C1 segment of cervical spinal cord (tissue), 14 donors: Measurements from ENCODE around the gene C2CD4D.
"Not testable (repeated sequence)": the region's sequence is repeated elsewhere in the genome, so short reads cannot be mapped to it uniquely, and the experiment has no call there.

Experiments
- DNase-seq, 14 donors: peaks; one replicate each; lab custom pipeline; 2025; lab: John Stamatoyannopoulos, UW

Gene C2CD4D

DNA sequence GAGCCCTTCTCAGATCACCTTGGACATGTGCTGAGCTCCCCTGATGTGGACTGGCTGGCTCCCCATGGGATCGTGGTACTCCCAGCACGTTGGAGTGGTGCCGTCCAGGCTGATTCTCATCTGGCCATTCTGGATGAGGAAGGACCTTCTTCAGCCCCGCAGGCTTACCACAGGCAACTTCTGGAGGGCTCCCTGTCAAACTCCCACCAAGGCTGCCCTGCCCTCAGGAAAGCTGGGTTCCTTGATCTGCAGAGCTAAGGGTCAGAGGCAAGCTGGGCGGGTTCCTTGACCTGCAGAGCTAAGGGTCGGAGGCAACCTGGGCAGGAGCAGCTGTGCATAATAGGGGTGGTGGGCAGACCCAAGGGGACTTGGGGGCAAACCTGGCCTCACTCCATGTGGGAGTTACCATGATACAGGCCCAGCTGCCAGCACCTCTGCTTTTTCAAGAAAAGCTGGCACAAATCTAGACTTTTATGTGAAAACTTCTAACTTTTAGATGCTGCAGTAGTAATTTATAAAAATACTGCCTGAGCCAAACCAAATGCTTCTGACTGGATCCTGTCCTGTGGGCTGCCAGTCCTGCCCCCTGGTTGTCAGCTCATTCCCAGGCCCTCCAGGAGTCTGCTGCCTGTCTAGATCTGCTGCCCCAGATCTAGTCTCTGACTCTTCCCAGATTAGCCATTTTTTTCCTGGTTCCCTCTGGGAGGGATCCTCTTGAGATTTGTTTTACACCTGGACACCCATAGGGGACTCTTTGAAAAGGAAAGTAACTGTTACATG lies 19.5 kb upstream of the C2CD4D start:
- DNase-seq: no peak

DNA sequence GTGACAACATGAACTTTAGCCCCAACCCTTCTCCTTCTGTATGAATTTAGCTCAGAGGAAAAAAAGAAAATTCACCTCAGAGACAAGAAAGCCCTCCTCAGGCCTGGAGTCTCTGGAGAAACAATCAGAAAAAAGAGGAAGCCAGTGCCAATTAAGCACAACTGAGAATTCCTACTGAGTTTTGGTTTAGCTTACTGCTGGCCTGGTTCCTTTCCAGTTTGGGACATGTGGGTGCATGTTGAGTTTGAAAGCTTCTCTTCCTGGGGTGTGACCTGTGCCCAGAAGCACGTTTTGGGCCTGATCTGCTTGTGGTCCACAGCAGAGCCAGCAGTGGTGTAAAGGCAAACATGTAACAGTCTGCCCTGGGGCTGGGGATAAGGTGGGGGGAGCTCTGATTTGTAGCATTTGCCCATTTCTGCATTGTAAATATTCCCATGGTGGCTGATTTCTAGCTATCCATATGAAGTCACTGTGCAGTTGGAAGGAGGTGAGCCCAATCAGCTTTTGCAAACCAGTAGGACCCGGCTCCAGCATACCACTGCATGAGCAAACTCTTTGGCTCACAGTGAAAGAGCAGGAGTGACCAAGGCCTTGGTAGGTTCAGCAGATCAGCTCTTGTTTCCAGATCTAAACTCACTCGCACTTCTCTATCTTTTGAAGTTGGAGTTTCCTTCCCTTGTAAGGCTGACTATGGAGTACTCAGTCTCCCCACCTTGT lies 18.6 kb upstream of the C2CD4D start:
- no peak for DNase-seq

DNA sequence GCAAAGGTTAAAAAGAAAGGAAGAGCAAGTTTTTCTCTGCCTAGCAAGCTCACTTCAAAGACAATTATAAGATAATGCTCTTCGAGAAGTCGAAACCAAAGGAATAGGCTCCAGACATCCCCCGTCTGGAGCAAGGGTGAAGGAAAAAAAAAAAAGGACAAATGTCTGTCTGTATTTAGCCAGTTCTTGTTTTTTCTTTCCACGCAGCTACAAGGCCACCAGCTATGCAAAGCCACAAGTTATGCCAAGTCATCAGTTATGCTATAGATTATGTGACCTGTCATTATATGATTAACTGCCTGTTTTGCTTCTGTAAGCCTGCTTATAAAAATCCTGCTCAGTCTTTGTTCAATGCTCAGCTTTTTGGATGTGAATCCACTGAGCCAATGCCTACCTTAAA lies 16.3 kb upstream of the C2CD4D start:
- DNase-seq: no peak

DNA sequence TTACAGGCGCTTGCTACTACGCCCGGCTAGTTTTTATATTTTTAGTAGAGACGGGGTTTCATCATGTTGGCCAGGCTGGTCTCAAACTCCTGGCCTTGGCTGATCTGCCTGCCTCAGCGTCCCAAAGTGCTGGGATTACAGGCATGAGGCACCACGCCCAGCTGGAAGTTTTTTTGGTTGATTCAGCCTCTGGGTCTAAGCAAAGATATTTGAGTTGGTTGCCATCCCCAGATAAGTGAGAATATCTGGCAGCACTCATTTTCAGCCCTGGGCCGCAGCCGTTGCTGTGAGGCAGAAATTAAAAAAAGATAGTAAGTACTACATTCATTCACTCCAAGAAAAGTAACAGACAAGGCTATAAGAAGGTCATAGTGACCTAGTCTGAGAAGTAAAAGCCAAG lies 15.9 kb upstream of the C2CD4D start:
- not testable (repeated sequence) for DNase-seq

DNA sequence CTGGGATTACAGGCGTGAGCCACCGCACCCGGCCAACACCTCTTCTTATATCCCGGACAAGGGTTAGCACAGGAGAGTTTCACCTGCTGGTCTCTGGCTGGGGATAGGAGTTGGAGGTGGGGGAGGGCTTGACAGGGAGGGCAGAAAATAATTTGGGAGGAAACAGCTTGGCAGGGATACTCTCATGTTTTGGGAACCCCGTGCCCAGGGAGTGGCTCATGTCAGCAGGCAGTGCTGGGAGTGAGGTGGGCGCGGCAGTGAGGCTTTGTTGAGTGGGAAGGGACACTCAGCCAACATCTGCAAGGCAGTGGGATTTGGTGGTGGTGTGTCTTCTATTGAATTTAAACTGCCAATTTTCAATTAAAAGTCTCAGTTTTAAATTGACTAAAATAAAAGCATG lies 15.0 kb upstream of the C2CD4D start:
- DNase-seq: no peak

DNA sequence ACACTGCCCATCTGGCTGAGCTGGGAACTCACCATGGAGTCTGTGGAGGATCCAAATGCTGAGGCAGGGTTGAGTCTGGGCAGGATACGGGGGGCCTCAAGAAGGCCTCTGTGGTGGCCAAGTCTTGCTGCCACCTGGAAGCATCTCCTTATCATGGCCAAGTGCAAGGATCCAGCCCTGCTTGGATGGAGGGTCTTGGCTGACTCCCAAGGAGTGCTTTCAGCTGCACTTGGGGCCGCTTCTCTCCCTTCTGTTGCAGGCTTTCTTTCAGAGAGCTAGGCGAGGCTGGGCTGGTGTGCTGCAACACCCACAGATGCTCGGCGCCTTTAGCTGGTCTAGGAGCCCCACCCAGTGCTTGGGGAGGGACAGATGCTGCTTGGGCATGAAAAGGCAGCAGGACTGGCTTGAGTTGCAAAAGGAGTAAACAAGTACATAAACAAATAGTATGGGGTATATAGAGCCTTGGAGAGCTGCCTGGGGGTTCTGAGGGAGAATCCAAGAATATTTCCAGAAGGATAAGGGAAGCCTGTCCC lies 13.9 kb upstream of the C2CD4D start, which contains the start of gene THEM5:
Gene THEM5 (minus strand): TSS at position 302 of the 533 bp plus-strand sequence. CDS start 147 bp downstream, at position 155.
- DNase-seq: no peak

DNA sequence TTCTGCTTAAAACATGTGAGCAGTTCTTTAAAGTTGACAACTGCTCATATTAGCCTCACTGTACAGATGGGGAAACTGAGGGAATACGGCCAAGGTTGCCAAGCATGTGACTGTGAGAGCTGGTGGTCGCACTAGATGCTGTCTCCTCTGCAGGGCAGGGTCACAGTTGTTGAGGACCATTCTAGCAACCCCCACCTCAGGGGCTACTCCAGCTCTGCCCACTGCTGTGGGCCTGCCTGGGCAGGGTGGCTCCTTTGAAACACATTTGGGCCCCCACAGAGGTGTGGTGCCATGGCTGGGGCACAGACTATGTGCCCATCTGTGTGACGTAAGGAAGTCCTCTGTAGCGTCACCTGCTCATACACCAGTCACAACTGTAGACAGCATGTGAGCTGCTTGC lies 13.1 kb upstream of the C2CD4D start:
- no peak for DNase-seq

DNA sequence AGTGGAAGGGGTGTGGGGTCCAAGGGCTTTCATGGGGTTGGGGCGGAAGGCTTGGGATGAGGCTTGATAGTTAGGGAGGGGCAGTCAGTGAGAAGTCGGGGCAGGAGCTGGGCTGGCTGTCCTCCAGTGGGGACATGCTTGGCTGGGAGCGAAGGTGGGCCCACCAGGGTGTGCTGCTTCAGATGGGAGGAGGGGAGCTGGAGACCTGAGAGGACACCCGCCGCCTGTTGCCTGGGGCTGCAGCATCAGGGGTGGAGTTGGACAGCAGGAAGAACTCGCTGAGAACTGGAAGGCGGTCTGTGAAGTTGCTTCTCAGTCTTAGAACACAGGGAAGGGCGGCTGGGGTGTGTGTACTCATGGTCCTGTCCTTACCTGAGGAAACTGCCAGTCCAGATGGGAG lies 12.3 kb upstream of the C2CD4D start:
- DNase-seq: no peak

DNA sequence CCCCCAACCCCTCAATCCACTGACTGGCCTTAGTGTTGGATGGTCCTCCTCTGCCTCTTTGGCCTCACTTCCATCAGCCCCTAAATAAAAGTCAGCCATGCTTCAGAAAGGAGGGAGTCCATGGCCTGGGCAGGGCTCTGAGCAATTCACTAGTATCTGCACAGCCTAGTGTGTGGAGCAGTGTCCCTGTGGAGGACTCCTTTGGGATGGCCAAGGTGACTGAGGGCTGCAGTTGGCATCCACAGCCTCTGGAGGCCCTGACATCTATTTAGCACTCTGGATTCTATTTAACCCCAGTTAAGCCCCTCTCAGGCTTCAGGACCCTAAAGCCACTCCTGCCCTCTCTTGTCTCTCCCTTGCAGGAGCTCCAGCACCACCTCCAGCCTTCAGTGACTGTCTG lies 10.3 kb upstream of the C2CD4D start:
- DNase-seq: no peak

DNA sequence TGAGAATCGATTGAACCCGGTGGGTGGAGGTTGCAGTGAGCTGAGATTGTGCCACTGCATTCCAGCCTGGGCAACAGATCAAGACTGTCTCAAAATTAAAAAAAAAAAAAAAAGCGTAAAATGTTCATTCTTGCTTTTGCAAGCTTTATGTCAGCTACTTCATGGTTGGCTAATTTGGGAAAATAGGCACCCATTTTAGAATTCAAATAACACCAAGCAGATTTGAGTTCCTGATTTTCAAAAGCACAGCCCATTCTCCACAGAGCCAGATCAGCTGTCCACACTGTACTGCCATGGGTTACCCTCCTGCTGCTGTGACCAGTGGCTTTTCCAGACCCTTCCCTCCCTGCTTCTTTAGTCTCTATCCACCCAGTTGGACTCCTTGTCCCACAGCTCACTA lies 9.5 kb upstream of the C2CD4D start:
- no peak for DNase-seq

DNA sequence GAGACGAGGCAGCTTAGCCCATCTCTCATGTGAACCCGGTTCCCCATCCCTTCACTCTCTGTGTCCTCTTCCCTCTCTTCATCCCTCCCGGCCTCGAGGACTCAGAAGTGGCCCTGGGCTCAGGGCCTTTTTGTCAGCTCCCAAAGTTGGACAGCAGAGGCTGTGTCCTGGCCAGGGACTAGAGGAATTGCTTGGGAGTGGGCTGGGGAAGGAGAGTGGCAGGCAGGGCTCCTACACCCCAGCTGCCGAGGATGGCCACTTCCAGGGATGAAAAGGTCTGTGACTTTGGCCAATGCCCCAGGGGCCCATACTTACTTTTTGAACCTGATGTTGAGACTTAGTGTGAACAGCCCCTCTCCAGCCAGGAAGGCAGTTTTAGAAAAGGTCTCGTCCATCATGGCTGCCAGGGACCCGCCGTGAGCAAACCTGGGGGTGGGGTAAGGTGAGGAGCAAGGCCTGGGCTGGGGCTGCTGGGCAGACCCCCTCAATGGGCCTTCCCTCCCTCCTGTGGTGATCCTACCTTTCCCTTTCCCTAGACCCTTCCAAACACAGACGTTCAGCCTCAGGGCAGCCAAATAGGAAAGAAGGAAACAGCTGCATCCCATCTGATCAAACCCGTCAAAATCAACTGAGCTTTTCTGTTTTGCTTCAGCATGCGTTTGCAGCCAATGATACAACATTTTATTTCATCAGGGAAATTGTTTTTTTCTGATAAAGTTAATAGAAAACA lies 8.4 kb upstream of the C2CD4D start:
- no peak for DNase-seq

DNA sequence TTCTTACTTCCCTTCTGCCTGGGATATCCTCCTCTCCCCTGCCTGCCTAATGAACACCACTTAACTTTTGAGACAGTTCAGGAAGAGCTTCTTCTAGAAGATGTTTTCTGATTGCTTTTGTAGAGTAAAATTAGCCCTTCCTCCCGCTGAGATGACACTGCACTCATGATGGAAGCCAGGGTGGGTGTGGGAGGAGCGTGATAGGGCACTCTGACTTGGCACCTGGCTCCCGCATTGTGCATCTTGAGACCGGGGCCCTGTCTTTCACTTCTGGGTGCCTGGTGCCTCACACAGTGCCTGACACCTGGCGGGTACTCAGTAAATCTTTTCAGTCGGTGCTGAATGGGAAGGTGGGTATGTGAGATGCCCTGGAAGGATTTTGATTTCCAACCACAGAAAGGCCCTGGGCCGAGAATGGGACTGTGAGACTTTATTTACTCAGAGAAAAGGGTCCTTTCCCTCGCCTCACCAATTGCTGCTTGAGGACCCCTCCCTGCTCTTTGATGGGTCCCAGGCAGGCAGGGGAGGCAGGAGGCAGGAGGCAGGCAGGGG lies 7.1 kb upstream of the C2CD4D start:
- no peak for DNase-seq

DNA sequence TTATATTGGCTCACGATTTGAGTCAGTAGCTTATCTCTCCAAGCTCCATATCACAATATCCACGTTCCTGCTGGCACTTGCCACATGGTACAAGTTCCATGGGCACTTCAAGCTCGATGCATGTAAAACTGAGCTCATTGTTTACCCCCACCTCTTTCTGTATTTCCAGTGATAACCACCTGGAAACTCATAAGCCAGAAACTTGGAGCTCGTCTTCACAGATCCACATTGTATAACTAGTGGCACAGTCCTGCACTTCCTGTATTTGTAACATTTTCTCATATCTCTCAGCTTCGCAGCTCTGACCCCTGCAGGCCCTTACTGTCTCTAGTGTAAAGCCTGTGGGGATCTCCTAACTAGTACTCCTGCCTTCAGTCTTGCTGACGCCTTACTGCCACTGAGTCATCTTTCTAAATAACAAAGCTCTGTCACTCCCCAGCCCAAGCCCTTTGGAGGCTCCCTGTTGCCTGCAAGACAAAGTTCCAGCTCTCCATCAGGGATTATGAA lies 6.5 kb upstream of the C2CD4D start:
- DNase-seq: no peak

DNA sequence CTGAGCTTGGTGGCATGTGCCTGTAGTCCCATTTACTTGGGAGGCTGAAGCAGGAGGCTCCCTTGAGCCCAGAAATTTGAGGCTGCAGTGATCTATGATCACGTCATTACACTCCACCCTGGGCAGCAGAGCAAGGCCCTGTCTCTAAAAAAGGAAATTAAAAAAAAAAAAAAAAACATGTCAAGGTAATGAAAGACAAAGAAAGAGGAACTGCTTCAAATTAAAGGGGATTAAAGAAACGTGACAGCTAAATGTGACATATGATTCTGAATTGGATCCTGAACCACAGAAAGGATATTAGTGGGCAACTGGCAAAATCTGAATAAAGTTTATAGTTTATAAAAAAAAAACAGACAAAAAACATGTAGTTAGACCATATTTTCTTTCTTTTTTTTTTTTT lies 3.8 kb upstream of the C2CD4D start:
- DNase-seq: no peak

DNA sequence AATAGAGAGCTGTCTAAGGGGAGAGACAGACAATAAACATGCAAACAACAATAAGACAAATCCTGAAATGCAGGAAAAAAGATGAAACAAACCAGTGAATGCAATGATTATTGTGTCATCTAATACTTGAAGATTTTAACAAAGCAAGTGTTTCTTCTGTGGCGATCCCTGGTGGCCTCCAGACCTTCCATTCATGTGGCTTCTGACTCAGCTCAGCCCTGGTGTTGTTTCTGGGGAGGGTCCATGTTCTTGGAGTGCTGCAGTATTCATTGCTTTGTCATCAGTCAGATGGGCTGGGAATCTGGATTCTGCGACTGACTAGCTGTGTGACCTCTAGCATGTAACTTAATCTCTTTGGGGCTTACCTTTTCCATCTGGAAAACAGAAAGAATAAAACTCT lies 1.5 kb upstream of the C2CD4D start:
- peak in 3 of 14 donors; percentile 10 to 43 (median 19) for DNase-seq

DNA sequence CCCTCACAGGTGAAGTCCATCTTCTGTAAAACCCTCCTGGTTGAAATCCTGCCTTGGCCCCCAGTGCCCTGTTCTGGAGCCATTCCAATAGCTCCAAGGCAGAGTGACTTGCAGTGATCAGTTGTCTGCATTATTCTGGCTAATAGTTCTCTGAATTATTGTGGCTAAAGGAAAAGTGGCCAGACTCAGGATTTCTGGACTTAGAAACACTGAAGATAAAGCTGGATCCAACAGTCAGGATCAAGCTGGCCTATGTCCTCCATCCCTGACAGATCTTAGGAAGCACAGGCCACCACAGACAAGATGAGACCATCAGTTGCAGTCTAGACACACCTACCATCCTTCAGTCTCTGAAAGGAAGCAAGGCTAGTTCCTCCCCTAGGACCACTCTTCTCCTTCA lies 801 bp upstream of the C2CD4D start:
- no peak for DNase-seq

DNA sequence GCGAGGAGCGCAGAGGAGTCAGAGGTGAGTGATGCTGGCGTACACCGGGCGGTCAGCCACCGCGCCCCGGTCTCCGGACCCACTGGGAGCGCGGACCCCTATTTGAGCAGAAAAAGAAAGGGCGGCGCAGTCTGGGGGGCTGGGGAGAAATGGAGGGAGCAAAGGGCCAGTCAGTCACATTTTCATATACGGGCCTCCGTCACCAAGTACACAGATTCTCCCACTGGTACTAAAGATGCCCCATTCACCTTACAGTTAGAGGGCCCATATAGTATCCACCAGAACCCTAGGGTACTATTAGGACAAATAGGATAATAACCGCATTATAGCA lies 573 bp downstream of the C2CD4D start:
- no peak for DNase-seq

DNA sequence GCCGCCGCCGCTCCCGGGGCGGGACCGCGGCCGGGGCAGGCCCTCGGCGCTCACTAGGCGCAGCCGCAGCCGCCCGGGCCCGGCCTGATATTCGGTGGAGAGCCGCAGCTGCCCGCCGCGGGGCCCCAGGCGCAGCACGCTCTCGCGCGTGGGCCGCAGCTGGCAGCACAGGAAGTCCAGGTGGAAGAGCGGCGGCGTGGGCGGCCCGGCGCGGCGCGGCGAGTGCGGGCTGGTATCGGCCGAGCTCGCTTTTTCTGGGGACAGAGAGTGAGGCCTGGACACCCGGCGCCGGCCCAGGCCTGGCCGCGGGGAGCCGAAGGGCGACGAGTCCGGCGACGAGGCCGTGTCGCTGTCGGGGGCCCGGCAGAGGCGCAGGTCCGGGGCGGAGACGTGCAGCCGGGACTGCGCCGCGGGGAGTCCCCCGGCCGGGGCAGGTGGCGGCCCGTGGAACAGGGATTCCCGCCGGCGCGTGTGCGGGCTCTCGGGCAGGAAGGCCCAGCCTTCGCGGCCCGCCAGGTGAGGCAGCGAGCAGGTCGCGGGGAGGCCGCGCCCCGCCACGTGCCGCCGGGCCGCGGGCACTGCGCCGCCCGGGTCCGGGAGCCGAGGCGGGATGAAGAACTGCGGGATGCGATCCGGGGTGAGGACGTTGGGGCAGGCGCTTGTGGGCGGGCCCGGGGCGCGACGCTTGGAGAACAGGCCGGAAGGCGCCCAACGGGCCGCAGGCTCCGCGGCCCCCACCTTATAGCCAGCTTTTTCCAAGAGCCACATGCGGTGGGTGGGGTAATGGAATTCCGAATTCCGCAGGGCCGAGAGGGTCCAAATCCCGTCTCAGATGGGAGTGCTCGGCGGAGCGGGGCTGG lies 1.2 kb downstream of the C2CD4D start:
- peak in 1 of 14 donors; percentile 21 for DNase-seq

DNA sequence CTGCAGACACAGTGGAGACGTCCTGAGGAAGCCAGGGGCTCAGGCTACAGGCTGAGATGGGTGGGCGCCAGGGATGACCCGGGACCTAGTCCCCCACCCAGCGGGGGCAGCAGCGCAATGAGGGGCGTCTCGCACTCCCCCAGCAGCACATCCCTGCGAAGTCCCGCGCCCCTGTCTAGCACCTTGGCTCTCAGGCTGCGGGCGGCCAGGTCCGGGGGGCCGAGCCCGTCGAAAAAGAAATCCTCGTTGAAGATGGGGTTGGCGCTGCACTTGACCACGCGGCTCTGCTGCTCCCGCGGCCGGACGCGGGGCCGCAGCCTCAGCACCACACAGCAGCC lies 1.8 kb downstream of the C2CD4D start:
- DNase-seq: peak in 1 of 14 donors; percentile 4

DNA sequence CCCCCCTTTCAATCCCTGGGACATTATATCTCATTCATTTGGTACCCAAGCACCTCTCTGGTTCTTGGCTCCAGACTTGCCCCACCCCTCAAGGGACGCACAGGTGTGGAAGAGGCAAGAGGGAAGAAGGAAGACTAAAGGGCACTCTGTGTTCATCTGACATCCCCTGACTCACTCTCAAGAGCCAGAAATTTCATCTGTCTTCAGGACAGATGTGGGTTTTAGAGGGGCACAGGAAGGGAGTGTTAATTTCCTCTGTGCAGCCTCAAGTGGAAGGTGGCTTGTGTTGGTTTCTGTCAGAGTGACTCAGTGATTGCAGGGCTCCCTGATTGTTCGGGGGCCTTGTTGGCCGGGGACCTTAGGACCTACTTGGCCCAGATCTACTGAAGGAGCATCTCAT lies 2.4 kb downstream of the C2CD4D start:
- DNase-seq: no peak

DNA sequence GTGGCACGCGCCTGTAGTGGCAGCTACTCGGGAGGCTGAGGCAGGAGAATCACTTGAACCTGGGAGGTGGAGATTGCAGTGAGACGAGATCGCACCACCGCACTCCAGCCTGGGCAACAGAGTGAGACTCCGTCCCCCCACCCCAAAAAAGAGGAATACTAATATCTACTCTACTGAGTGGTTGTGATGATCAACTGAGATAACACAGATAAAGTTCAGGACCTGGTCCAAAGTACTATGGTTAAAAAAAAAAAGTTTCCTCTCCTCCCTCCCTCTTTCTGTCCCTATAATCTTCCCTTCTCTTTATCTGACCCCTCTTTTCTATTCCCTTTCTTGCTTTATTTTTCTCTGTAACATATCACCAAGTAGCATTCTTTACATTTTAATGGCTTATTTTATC lies 4.0 kb downstream of the C2CD4D start:
- no peak for DNase-seq
